ENCODE measurements around the gene PTPN22. TPM values are rescaled to one million over a fixed set of nuclear protein-coding genes. Genes with fewer than 3 reads are reported as not detected.

PTPN22 gene
- total RNA-seq, 2 experiments from 2014 or later = 28.3 to 30.2 TPM

GRCh38 chr1:113858418-113858817 is 13.1 kb downstream of the PTPN22 start:
- H3K9me3 ChIP-seq (ENCODE audit: control insufficient read depth in 1 of 2, insufficient read depth in 1 of 2, low read length in 2 of 2) = no peaks in the 10 kb centered on the region
- no peak for ATAC-seq (ENCODE audit: poor library complexity)
- H3K36me3 Mint-ChIP-seq (ENCODE audit: low read depth) = peaks cover 61% of the 10 kb centered on the region
- no peaks in the 10 kb centered on the region for H3K27me3 ChIP-seq (ENCODE audit: control insufficient read depth in 1 of 2, insufficient read depth in 2 of 2, low read length in 2 of 2)
- peaks cover 10% of the 10 kb centered on the region for H3K4me1 ChIP-seq (ENCODE audit: insufficient read depth, low read length)
- ChIA-PET POLR2A (no interaction called here), CTCF (no interaction called here)
- TF ChIP-seq CTCF (IDR thresholded peaks at IDR 0.05) = no peak
- no peak for DNase-seq
- H3K27ac ChIP-seq (ENCODE audit: low read depth in 1 of 2, low read length in 2 of 2) = no peak overlapping the region
- no peaks in the 10 kb centered on the region for H3K9me3 Mint-ChIP-seq
- intact Hi-C loops (cut with DNase I, micrococcal nuclease) = no loop called here
- H3K36me3 ChIP-seq (ENCODE audit: insufficient read depth, low read length) = peaks cover 50% of the 10 kb centered on the region
- no peak overlapping the region for H3K4me3 ChIP-seq (ENCODE audit: low read length)
- H3K27ac Mint-ChIP-seq = no peak overlapping the region
- no peak overlapping the region for H3K4me3 Mint-ChIP-seq
- peaks cover 42% of the 10 kb centered on the region for H3K4me1 Mint-ChIP-seq (ENCODE audit: low read depth)
- no peaks in the 10 kb centered on the region for H3K27me3 Mint-ChIP-seq

GRCh38 chr1:113857776-113858175 is 13.7 kb downstream of the PTPN22 start:
- Histone ChIP-seq H3K27ac (ENCODE audit: low read depth in 1 of 2, low read length in 2 of 2) (no peak overlapping the region), H3K27me3 (ENCODE audit: control insufficient read depth in 1 of 2, insufficient read depth in 2 of 2, low read length in 2 of 2) (no peaks in the 10 kb centered on the region), H3K4me3 (ENCODE audit: low read length) (no peak overlapping the region), H3K4me1 (ENCODE audit: insufficient read depth, low read length) (peaks cover 10% of the 10 kb centered on the region), H3K36me3 (ENCODE audit: insufficient read depth, low read length) (peaks cover 46% of the 10 kb centered on the region), H3K9me3 (ENCODE audit: control insufficient read depth in 1 of 2, insufficient read depth in 1 of 2, low read length in 2 of 2) (no peaks in the 10 kb centered on the region)
- ChIA-PET POLR2A (interaction anchor here (0.8 kb wide), 1 partner anchor 15 kb away, joined by 3 read pairs; no protein-coding TSS in a partner anchor), CTCF (no interaction called here)
- H3K4me3 Mint-ChIP-seq = no peak overlapping the region
- no peak overlapping the region for H3K27ac Mint-ChIP-seq
- DNase-seq (no peak), ATAC-seq (ENCODE audit: poor library complexity) (no peak)
- peaks cover 39% of the 10 kb centered on the region for H3K4me1 Mint-ChIP-seq (ENCODE audit: low read depth)
- H3K36me3 Mint-ChIP-seq (ENCODE audit: low read depth) = peaks cover 57% of the 10 kb centered on the region
- no peak for TF ChIP-seq CTCF (IDR thresholded peaks at IDR 0.05)
- intact Hi-C loops (cut with DNase I, micrococcal nuclease) = no loop called here
- no peaks in the 10 kb centered on the region for H3K9me3 Mint-ChIP-seq
- no peaks in the 10 kb centered on the region for H3K27me3 Mint-ChIP-seq

DNA sequence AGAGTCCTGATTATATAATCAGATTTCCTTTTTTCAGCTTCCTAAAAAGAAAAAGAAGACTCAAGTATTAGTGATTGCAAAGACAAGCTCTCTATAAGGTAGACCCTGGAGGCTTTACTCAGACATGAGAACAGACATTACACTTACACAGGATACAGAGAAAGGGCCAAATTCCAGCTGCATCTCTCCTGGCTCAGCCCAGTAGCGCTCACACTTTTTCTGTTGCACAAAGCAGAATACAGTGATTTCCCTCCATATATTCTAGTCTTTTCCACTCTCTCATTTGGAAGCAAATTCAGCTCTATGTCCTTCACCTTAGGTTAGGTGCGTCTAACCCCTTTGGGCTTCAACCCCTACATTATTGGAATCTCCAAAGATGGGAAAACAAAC is 15.1 kb downstream of the PTPN22 start:
- Mint-ChIP-seq H3K4me3 (no peak overlapping the region), H3K27me3 (no peaks in the 10 kb centered on the region), H3K9me3 (no peaks in the 10 kb centered on the region), H3K36me3 (ENCODE audit: low read depth) (peaks cover 64% of the 10 kb centered on the region), H3K4me1 (ENCODE audit: low read depth) (peaks cover 28% of the 10 kb centered on the region), H3K27ac (no peak overlapping the region)
- no peak overlapping the region for H3K4me3 ChIP-seq (ENCODE audit: low read length)
- CTCF ChIA-PET = interaction anchor here (0.6 to 1.3 kb wide), 4 partner anchors 13 to 1172 kb away, joined by 3 to 5 read pairs (median 4); no protein-coding TSS in a partner anchor
- H3K27ac ChIP-seq (ENCODE audit: low read depth in 1 of 2, low read length in 2 of 2) = no peak overlapping the region
- no peak for TF ChIP-seq CTCF (IDR thresholded peaks at IDR 0.05)
- ATAC-seq (ENCODE audit: poor library complexity) (no peak), DNase-seq (no peak)
- peaks cover 46% of the 10 kb centered on the region for H3K36me3 ChIP-seq (ENCODE audit: insufficient read depth, low read length)
- H3K27me3 ChIP-seq (ENCODE audit: control insufficient read depth in 1 of 2, insufficient read depth in 2 of 2, low read length in 2 of 2) = no peaks in the 10 kb centered on the region
- intact Hi-C loops (cut with DNase I, micrococcal nuclease) = no loop called here
- POLR2A ChIA-PET = interaction anchor here (1.3 kb wide), 1 partner anchor 73 kb away, joined by 3 read pairs; no protein-coding TSS in a partner anchor
- H3K4me1 ChIP-seq (ENCODE audit: insufficient read depth, low read length) = peaks cover 8% of the 10 kb centered on the region
- no peaks in the 10 kb centered on the region for H3K9me3 ChIP-seq (ENCODE audit: control insufficient read depth in 1 of 2, insufficient read depth in 1 of 2, low read length in 2 of 2)
